HG02588 (cell line): Measurements from ENCODE around the gene KPNA1.

Experiments used
- ATAC-seq: cut with Tn5 transposase; IDR thresholded peaks from one replicate; pipeline ENCODE4 v1.9.1; 2021; ENCODE audit warnings: mild to moderate bottlenecking, moderate library complexity; ENCODE audit not compliant: unreplicated experiment

Gene KPNA1

GRCh38 chr3:122514123-122515019, at the start of gene KPNA1:
KPNA1 (minus strand) TSS chr3:122514939; CDS start chr3:122496565, 18,374 bp downstream.
- peak; percentile 85 for ATAC-seq

GRCh38 chr3:122564155-122564912, 49.6 kb upstream of the KPNA1 start, which contains the start of the genes DTX3L and PARP9:
DTX3L (plus strand) TSS chr3:122564338; CDS start chr3:122564427, 89 bp downstream.
PARP9 (minus strand) TSS chr3:122564300; CDS start chr3:122559620, 4,680 bp downstream.
- peak; percentile 66 for ATAC-seq

GRCh38 chr3:122563717-122564025, 48.9 kb upstream of the KPNA1 start:
- ATAC-seq: peak; percentile 6

GRCh38 chr3:122562923-122563716, 48.4 kb upstream of the KPNA1 start:
- no peak for ATAC-seq

GRCh38 chr3:122560680-122561079, 45.9 kb upstream of the KPNA1 start:
- no peak for ATAC-seq

- ATAC-seq: no peak
These were observed 45.2 kb upstream of the KPNA1 start for GRCh38 chr3:122559906-122560305.

- ATAC-seq: no peak
These were observed 43.9 kb upstream of the KPNA1 start for GRCh38 chr3:122558605-122559004.

GRCh38 chr3:122557356-122557755, 42.6 kb upstream of the KPNA1 start:
- ATAC-seq: no peak

GRCh38 chr3:122555275-122556071, 40.7 kb upstream of the KPNA1 start:
- ATAC-seq: no peak

- no peak for ATAC-seq
These were observed 38.4 kb upstream of the KPNA1 start for GRCh38 chr3:122553171-122553570.

GRCh38 chr3:122548619-122549018, 33.9 kb upstream of the KPNA1 start:
- no peak for ATAC-seq

GRCh38 chr3:122548076-122548475, 33.3 kb upstream of the KPNA1 start:
- no peak for ATAC-seq

GRCh38 chr3:122546151-122546550, 31.4 kb upstream of the KPNA1 start:
- no peak for ATAC-seq

- ATAC-seq: no peak
These were observed 24.3 kb upstream of the KPNA1 start for GRCh38 chr3:122538956-122539490.

GRCh38 chr3:122536632-122537001, 21.9 kb upstream of the KPNA1 start:
- no peak for ATAC-seq

- ATAC-seq: no peak
These were observed 21.4 kb upstream of the KPNA1 start for GRCh38 chr3:122535964-122536631.

GRCh38 chr3:122533931-122534334, 19.2 kb upstream of the KPNA1 start:
- peak; percentile 99 for ATAC-seq

GRCh38 chr3:122533480-122533879, 18.7 kb upstream of the KPNA1 start:
- no peak for ATAC-seq

- no peak for ATAC-seq
These were observed 15.4 kb upstream of the KPNA1 start for GRCh38 chr3:122530164-122530563.
